Chondrocyte (in vitro differentiated cells): ENCODE measurements around the gene CMAS. TPM values are rescaled to one million over a fixed set of nuclear protein-coding genes. Genes with fewer than 3 reads are reported as not detected.
"Not testable (repeated sequence)": the region's sequence is repeated elsewhere in the genome, so short reads cannot be mapped to it uniquely, and the experiment has no call there.

Experiments
- DNase-seq: peaks from one replicate; pipeline ENCODE4 v3.0.0; 2021; ENCODE audit warnings: mixed read lengths, low spot score
- H3K27ac Mint-ChIP-seq: one replicate; pipeline ENCODE4 v1.8.0; 2021; ENCODE audit warnings: mild to moderate bottlenecking, moderate library complexity, mixed read lengths; ENCODE audit not compliant: unreplicated experiment
- H3K27me3 Mint-ChIP-seq: 2 replicates; pipeline ENCODE4 v1.8.0; 2021; ENCODE audit warnings: low read depth, mixed read lengths
- H3K36me3 Mint-ChIP-seq: 2 replicates; pipeline ENCODE4 v1.8.0; 2021; ENCODE audit warnings: low read depth, mixed read lengths
- H3K4me1 Mint-ChIP-seq: 2 replicates; pipeline ENCODE4 v1.8.0; 2021; ENCODE audit warnings: low read depth, mild to moderate bottlenecking, mixed read lengths
- H3K4me3 Mint-ChIP-seq: one replicate; pipeline ENCODE4 v1.8.0; 2021; ENCODE audit warnings: mild to moderate bottlenecking, moderate library complexity, mixed read lengths; ENCODE audit not compliant: unreplicated experiment
- H3K9me3 Mint-ChIP-seq: 2 replicates; pipeline ENCODE4 v1.8.0; 2021; ENCODE audit warnings: low read depth, mixed read lengths
- CTCF ChIP-seq: fragments of 200-600 bp; sonication (generic); IDR thresholded peaks from 2 replicates; pipeline ENCODE4 v1.5.0; 2021; ENCODE audit warnings: antibody characterized with exemption, mild to moderate bottlenecking, moderate library complexity
- total RNA-seq: library from RNA; stranded (reverse); gene quantifications from 3 replicates; pipeline ENCODE4 v1.2.1, GENCODE V29; 2021

Gene CMAS
- total RNA-seq, 1 donor from 2014 or later, result 26.1 TPM

GRCh38 chr12:22089486-22089885 is 43.5 kb downstream of the CMAS start:
- no peaks in the 10 kb centered on the region for H3K4me1 Mint-ChIP-seq
- DNase-seq, result no peak
- no peak overlapping the region for H3K4me3 Mint-ChIP-seq

GRCh38 chr12:22099062-22099461 is 53.0 kb downstream of the CMAS start:
- peaks cover 34% of the 10 kb centered on the region for H3K9me3 Mint-ChIP-seq
- H3K36me3 Mint-ChIP-seq, H3K4me1 Mint-ChIP-seq, DNase-seq, H3K4me3 Mint-ChIP-seq, H3K27me3 Mint-ChIP-seq, H3K27ac Mint-ChIP-seq: not testable (repeated sequence)

More at GRCh38 chr12:22089486-22089885, 43.5 kb downstream of the CMAS start:
- Mint-ChIP-seq H3K27ac (no peak overlapping the region), H3K36me3 (no peaks in the 10 kb centered on the region), H3K9me3 (no peaks in the 10 kb centered on the region), H3K27me3 (peaks cover 9% of the 10 kb centered on the region)
- TF ChIP-seq CTCF, result no peak

- Mint-ChIP-seq H3K27me3 (peaks cover 7% of the 10 kb centered on the region), H3K4me1 (peaks cover 9% of the 10 kb centered on the region), H3K9me3 (peaks cover 33% of the 10 kb centered on the region), H3K27ac (peak overlapping the region; percentile 79), H3K36me3 (peaks cover 9% of the 10 kb centered on the region), H3K4me3 (no peak overlapping the region)
- no peak for DNase-seq
- peak; percentile 73 for TF ChIP-seq CTCF
Measured at GRCh38 chr12:22100958-22101748, 55.1 kb downstream of the CMAS start.

GRCh38 chr12:22101749-22102243 is 55.8 kb downstream of the CMAS start:
- H3K27me3 Mint-ChIP-seq, result peaks cover 7% of the 10 kb centered on the region
- no peak for TF ChIP-seq CTCF
- H3K4me1 Mint-ChIP-seq, result peaks cover 9% of the 10 kb centered on the region
- H3K36me3 Mint-ChIP-seq, result peaks cover 9% of the 10 kb centered on the region
- H3K9me3 Mint-ChIP-seq, result peaks cover 33% of the 10 kb centered on the region
- no peak overlapping the region for H3K4me3 Mint-ChIP-seq
- H3K27ac Mint-ChIP-seq, result peak overlapping the region; percentile 79
- no peak for DNase-seq

- H3K4me3 Mint-ChIP-seq, result no peak overlapping the region
- TF ChIP-seq CTCF, result no peak
- peaks cover 2% of the 10 kb centered on the region for H3K27me3 Mint-ChIP-seq
- peaks cover 21% of the 10 kb centered on the region for H3K9me3 Mint-ChIP-seq
- H3K4me1 Mint-ChIP-seq, result peaks cover 9% of the 10 kb centered on the region
- H3K36me3 Mint-ChIP-seq, result peaks cover 4% of the 10 kb centered on the region
- H3K27ac Mint-ChIP-seq, result no peak overlapping the region
- DNase-seq, result no peak
Measured at GRCh38 chr12:22103418-22103817, 57.4 kb downstream of the CMAS start.

GRCh38 chr12:22105542-22105941 is 59.5 kb downstream of the CMAS start:
- H3K27me3 Mint-ChIP-seq, result peaks cover 8% of the 10 kb centered on the region
- no peak overlapping the region for H3K27ac Mint-ChIP-seq
- TF ChIP-seq CTCF, result no peak
- H3K4me1 Mint-ChIP-seq, result peaks cover 9% of the 10 kb centered on the region
- no peak for DNase-seq
- H3K4me3 Mint-ChIP-seq, result no peak overlapping the region
- peaks cover 8% of the 10 kb centered on the region for H3K36me3 Mint-ChIP-seq
- peaks cover 18% of the 10 kb centered on the region for H3K9me3 Mint-ChIP-seq
